H54 (cell line): ENCODE results near the gene SCN3A.

Source experiments
- DNase-seq: peaks from one replicate; pipeline ENCODE4 v3.0.0; 2011; ENCODE audit warnings: low spot score, mixed read lengths; ENCODE audit not compliant: insufficient read length
- FAIRE-seq: peaks from 3 replicates; lab custom pipeline; 2011; peaks lifted over from hg19 to GRCh38; lab: Jason Lieb, UNC
- POLR2A ChIP-seq: IDR thresholded peaks from 2 replicates; pipeline ENCODE4 v1.6.1; 2011; ENCODE audit warnings: low read depth, mild to moderate bottlenecking, low read length

Gene SCN3A

DNA sequence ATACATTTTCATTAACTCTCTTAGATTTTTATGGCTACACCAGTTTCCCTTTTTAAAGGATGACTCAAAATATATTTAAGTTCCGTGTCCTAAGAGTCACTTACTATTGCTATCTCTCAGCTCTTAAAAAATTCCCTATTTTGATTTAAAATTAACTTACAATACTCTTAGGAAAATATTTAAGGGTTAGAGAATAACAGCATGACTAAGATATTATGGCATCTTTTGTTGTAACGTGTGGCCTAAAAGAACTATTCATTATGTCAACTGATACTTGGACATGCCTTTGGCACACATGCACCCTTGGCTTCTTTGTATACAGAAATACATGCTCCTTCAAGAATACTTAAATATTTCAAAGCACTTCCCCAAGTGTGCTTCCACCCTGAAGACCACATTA is 42.3 kb downstream of the SCN3A start:
- no peak for DNase-seq
- FAIRE-seq = no peak
- TF ChIP-seq POLR2A = no peak

- no peak for FAIRE-seq
- TF ChIP-seq POLR2A = no peak
- no peak for DNase-seq
Observed at GRCh38 chr2:165157160-165157559, 46.7 kb downstream of the SCN3A start.

- no peak for DNase-seq
- no peak for FAIRE-seq
- no peak for TF ChIP-seq POLR2A
Observed at GRCh38 chr2:165155152-165155551, 48.7 kb downstream of the SCN3A start.

DNA sequence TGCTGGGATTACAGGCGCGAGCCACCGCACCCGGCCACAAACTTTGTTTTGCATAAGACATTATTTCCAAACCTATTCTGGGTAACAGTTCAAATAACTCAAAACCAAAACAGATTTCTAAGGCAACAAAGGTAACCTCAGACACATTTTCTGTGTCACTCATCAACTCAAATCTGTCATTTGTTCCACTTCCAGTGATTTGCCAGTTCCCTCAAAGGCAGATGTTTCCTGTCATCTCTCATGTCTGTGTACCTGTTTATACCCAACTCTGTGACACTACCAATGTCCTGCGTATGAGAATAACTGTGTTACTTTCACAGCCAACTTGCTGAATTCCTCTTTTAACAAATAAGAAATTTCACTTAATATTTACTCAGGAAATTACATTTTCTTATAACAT is 54.4 kb downstream of the SCN3A start:
- no peak for DNase-seq
- TF ChIP-seq POLR2A = no peak
- no peak for FAIRE-seq

GRCh38 chr2:165147186-165148045 is 56.4 kb downstream of the SCN3A start:
- FAIRE-seq (no peak), DNase-seq (no peak)
- TF ChIP-seq POLR2A = no peak

GRCh38 chr2:165144315-165144714 is 59.5 kb downstream of the SCN3A start:
- no peak for DNase-seq
- no peak for TF ChIP-seq POLR2A
- FAIRE-seq = no peak

GRCh38 chr2:165141601-165142354 is 62.1 kb downstream of the SCN3A start:
- TF ChIP-seq POLR2A = no peak
- FAIRE-seq (no peak), DNase-seq (no peak)

DNA sequence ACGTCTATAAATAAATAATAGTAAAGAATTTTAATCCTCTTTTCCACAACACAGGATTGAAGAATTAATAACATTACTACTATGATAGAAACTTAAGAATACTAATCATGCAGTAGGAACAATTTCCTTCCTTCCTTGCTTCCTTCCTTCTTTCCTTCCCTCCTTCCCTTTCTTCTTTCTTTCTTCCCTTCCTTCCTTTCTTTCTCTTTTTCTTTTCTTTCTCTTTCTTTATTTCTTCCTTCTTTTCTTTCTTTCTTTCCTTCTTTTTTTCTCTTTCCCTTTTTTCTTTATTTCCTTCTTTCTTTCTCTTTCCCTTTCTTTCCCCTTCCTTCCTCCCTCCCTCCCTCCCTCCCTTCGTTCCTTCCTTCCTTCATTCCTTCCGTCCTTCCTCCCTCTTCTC is 77.6 kb downstream of the SCN3A start:
- DNase-seq (no peak), FAIRE-seq (no peak)
- no peak for TF ChIP-seq POLR2A

DNA sequence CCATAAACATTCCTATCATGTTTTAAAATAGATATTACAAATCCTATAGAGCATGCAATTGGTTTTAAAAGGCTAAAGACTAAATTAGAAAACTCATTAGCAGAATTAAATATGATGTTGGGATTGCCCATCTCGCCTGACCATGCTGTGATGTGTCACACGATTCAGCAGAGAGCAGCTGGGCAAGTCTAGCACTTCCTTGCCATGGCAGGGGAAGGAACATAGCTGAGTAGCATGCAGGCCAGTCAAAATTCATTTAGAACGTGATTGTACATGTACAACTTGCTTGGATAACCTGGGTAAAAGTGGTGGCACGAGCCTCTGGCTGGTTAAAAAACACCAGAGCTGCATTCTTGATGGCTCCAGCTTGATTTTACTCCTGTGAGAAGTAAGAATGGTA is 81.3 kb downstream of the SCN3A start:
- FAIRE-seq (peak; percentile 36), DNase-seq (no peak)
- no peak for TF ChIP-seq POLR2A

- no peak for FAIRE-seq
- no peak for DNase-seq
- no peak for TF ChIP-seq POLR2A
Observed at GRCh38 chr2:165120740-165121467, 82.9 kb downstream of the SCN3A start.

DNA sequence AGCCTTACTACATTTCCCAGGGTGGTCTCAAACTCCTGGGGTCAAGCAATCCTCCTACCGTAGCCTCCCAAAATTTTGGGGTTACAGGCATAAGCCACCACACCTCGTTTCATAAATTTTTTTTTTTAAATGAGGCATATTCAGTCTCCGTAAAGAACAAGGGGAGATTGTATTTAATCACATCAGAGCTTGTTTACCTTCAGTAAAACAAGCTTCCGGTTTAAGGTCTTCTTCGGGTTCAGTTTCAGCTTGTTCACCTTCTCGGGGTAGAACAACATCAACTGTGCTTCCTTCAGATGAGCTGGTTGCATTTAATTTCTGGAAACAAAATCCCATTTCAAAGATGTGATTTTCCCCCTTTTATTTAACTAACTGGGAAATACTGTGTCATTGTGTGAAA is 88.6 kb downstream of the SCN3A start:
- no peak for TF ChIP-seq POLR2A
- DNase-seq (no peak), FAIRE-seq (no peak)

DNA sequence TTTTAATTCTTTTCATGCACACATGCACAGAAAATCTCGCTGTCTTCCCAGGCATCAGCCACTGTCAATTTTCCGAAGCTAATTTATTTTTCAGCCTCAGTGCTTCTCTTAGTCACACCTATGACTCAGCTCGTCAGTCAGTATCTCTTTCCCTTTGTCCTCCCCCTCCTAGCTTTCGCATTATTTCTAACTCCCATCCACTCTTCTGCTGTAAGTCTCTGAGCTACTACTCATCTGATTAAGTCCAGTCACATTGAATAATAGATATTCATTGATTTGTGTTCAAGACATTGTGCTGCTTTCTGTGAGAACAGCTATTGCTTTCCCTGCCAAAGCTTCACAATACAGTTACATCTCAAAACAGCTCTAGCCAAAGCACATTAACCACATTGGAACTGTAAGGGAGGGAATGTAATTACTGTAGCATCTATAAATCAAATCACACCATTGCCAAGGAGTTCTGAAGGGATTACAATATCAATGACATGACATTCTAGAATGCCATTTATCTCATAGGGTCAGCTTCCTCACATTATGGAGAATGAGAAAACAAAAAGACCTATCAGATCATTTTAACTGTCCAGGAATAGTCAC is 89.4 kb downstream of the SCN3A start:
- FAIRE-seq (peak; percentile 88), DNase-seq (peak; percentile 4)
- TF ChIP-seq POLR2A = no peak

DNA sequence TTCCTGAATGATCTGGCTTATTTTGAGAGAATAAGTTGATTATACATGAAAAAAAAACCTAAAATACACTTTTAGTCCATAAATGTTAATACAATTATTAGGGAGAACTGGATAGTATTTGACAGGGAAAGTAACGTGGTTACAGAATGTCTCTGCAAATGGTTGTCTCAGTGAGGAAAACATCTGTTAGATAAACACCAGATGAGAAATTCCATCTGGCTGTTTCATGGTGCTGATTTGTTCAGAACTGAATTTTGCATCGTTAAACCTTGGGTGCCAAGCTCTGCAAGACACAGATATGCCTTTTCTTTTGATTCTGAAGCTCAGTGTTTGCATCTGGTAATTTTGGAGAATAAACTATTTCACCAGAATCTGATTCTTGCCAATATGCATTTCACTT is 90.4 kb downstream of the SCN3A start:
- DNase-seq (no peak), FAIRE-seq (no peak)
- TF ChIP-seq POLR2A = no peak
